ENCODE results near the gene RNASE1. TPM values are rescaled to one million over a fixed set of nuclear protein-coding genes. Genes with fewer than 3 reads are reported as not detected.

Gene RNASE1
- total and polyA plus RNA-seq, 3 experiments from 2014 or later: 3.5 to 4.3 TPM; not detected in 1

DNA sequence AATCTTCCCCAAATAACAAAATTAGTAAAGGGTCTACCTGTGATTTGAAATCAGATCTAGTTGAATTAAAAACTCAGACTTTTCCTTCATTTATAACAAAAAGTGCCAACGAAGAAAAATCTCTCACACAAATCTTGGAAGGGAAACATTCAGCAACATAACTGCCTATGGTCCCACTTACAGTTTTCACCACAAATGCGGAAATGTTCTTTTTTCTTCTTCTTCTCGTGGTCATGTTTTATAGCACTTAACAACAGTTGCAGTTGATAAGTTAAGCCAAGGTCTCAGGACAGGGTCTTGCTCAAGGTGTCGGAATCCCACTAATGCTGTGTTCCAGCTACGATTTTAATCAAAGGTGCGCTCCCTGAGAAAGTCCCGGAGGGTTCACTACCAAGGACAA, 11.5 kb downstream of the RNASE1 start:
- CTCF ChIA-PET: no interaction called here

DNA sequence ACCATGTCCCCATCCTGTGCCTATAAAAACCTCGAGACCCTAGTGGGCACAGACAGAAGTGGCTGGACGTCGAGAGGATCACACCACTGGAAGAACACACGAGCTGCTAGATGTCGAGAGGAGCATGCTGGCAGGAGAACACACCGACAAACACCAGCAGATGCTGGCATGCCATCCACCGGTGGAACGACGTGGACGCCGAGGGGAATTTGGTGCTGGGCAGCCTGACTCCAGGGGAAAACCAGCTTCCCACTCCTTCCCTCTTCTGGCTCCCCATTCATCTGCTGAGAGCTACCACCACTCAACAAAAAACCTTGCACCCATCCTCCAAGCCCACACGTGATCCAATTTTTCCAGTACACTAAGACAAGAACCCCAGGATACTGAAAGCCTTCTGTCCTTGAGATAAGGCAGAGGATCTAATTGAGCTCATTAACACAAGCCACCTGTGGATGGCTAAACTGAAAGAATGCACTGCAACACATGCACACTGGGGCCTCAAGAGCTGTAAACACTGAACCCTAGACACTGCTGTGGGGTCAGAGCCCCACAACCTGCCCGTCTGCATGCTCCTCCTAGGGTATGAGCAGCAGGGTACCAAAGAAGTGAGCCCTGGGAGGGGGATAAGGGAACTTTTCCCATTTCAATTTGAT, 12.1 kb downstream of the RNASE1 start:
- ChIA-PET CTCF (no interaction called here), POLR2A (interaction anchor here (0.6 kb wide), 1 partner anchor 623 kb away, joined by 6 read pairs; no protein-coding TSS in a partner anchor)
- peaks cover 0 to 1% (median 0%) of the 10 kb centered on the region in 3 donors for H3K4me1 Mint-ChIP-seq
- peaks cover 0 to 3% (median 0%) of the 10 kb centered on the region in 3 donors for H3K36me3 Mint-ChIP-seq
- H3K27me3 Mint-ChIP-seq: no peaks in the 10 kb centered on the region
- H3K27ac ChIP-seq (ENCODE audit: low read depth, low read length): no peak overlapping the region
- no peaks in the 10 kb centered on the region for H3K9me3 ChIP-seq (ENCODE audit: low read length)
- H3K27ac Mint-ChIP-seq: no peak overlapping the region
- no peaks in the 10 kb centered on the region for H3K4me1 ChIP-seq (ENCODE audit: insufficient read depth, low read length)
- no peaks in the 10 kb centered on the region for H3K27me3 ChIP-seq (ENCODE audit: insufficient read depth, low read length, poor library complexity, severe bottlenecking)
- H3K4me3 ChIP-seq (ENCODE audit: low read length): no peak overlapping the region
- H3K36me3 ChIP-seq (ENCODE audit: insufficient read depth, low read length): no peaks in the 10 kb centered on the region
- H3K4me3 Mint-ChIP-seq: no peak overlapping the region
- no peak for DNase-seq
- H3K9me3 Mint-ChIP-seq: no peaks in the 10 kb centered on the region

More for the DNA sequence above, 11.5 kb downstream of the RNASE1 start:
- Histone ChIP-seq H3K27me3 (ENCODE audit: insufficient read depth, low read length, poor library complexity, severe bottlenecking) (no peaks in the 10 kb centered on the region), H3K4me3 (ENCODE audit: low read length) (no peak overlapping the region), H3K27ac (ENCODE audit: low read depth, low read length) (no peak overlapping the region), H3K4me1 (ENCODE audit: insufficient read depth, low read length) (no peaks in the 10 kb centered on the region), H3K36me3 (ENCODE audit: insufficient read depth, low read length) (no peaks in the 10 kb centered on the region), H3K9me3 (ENCODE audit: low read length) (no peaks in the 10 kb centered on the region)
- DNase-seq: no peak
- no peaks in the 10 kb centered on the region for H3K27me3 Mint-ChIP-seq
- H3K4me3 Mint-ChIP-seq: no peak overlapping the region
- POLR2A ChIA-PET: interaction anchor here (0.6 kb wide), 1 partner anchor 622 kb away, joined by 6 read pairs; no protein-coding TSS in a partner anchor
- H3K36me3 Mint-ChIP-seq: peaks cover 0 to 3% (median 0%) of the 10 kb centered on the region in 3 donors
- no peak overlapping the region for H3K27ac Mint-ChIP-seq
- no peaks in the 10 kb centered on the region for H3K9me3 Mint-ChIP-seq
- H3K4me1 Mint-ChIP-seq: peaks cover 0 to 1% (median 0%) of the 10 kb centered on the region in 3 donors

GRCh38 chr14:20789230-20789813, 13.3 kb downstream of the RNASE1 start:
- Mint-ChIP-seq H3K4me3 (no peak overlapping the region), H3K27ac (no peak overlapping the region), H3K9me3 (no peaks in the 10 kb centered on the region), H3K36me3 (peaks cover 0 to 3% (median 0%) of the 10 kb centered on the region in 3 donors), H3K27me3 (no peaks in the 10 kb centered on the region), H3K4me1 (peaks cover 0 to 2% (median 1%) of the 10 kb centered on the region in 3 donors)
- no peaks in the 10 kb centered on the region for H3K36me3 ChIP-seq (ENCODE audit: insufficient read depth, low read length)
- no peak overlapping the region for H3K4me3 ChIP-seq (ENCODE audit: low read length)
- no peak overlapping the region for H3K27ac ChIP-seq (ENCODE audit: low read depth, low read length)
- CTCF ChIA-PET: no interaction called here
- H3K4me1 ChIP-seq (ENCODE audit: insufficient read depth, low read length): no peaks in the 10 kb centered on the region
- DNase-seq: no peak
- H3K27me3 ChIP-seq (ENCODE audit: insufficient read depth, low read length, poor library complexity, severe bottlenecking): no peaks in the 10 kb centered on the region
- no peaks in the 10 kb centered on the region for H3K9me3 ChIP-seq (ENCODE audit: low read length)
- POLR2A ChIA-PET: no interaction called here

DNA sequence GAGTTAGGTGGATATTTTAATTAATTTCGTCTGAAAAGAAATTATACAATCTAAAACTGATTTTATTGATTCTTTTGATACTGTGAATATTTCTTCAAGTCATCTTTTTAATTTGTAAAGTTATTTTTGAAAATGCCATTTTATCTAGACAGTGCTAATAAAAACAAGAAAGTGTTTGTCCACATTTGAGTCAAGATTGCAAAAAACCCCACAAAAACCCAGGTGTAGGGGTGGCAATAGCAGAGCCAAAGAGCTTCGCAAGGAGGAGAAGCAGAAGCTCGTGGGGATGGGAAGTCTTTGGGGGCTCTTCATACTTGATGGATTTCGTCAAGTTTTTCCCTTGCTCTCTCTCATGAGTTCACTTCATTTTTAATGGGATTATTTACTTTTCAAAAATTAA, 15.6 kb downstream of the RNASE1 start:
- Mint-ChIP-seq H3K4me1 (peaks cover 18 to 25% (median 20%) of the 10 kb centered on the region in 3 donors), H3K36me3 (peaks cover 0 to 3% (median 0%) of the 10 kb centered on the region in 3 donors), H3K27me3 (no peaks in the 10 kb centered on the region), H3K27ac (no peak overlapping the region), H3K4me3 (no peak overlapping the region), H3K9me3 (no peaks in the 10 kb centered on the region)
- DNase-seq: no peak
- CTCF ChIA-PET: no interaction called here
- Histone ChIP-seq H3K4me3 (ENCODE audit: low read length) (no peak overlapping the region), H3K27ac (ENCODE audit: low read depth, low read length) (no peak overlapping the region), H3K36me3 (ENCODE audit: insufficient read depth, low read length) (no peaks in the 10 kb centered on the region), H3K9me3 (ENCODE audit: low read length) (no peaks in the 10 kb centered on the region), H3K27me3 (ENCODE audit: insufficient read depth, low read length, poor library complexity, severe bottlenecking) (no peaks in the 10 kb centered on the region), H3K4me1 (ENCODE audit: insufficient read depth, low read length) (peaks cover 15% of the 10 kb centered on the region)
- POLR2A ChIA-PET: no interaction called here

GRCh38 chr14:20782280-20782890, 20.3 kb downstream of the RNASE1 start:
- H3K9me3 Mint-ChIP-seq: no peaks in the 10 kb centered on the region
- no peaks in the 10 kb centered on the region for H3K36me3 ChIP-seq (ENCODE audit: insufficient read depth, low read length)
- H3K27ac ChIP-seq (ENCODE audit: low read depth, low read length): no peak overlapping the region
- ChIA-PET CTCF (interaction anchor here (1.4 kb wide), 1 partner anchor 189 kb away, joined by 4 read pairs; no protein-coding TSS in a partner anchor), POLR2A (interaction anchor here (0.6 to 0.7 kb wide), 3 partner anchors 18 to 472 kb away, joined by 3 to 7 read pairs (median 3); no protein-coding TSS in a partner anchor)
- peaks cover 36% of the 10 kb centered on the region for H3K4me1 ChIP-seq (ENCODE audit: insufficient read depth, low read length)
- no peaks in the 10 kb centered on the region for H3K27me3 ChIP-seq (ENCODE audit: insufficient read depth, low read length, poor library complexity, severe bottlenecking)
- peak overlapping the region; percentile 59 to 88 (median 79) for H3K4me3 Mint-ChIP-seq
- H3K4me1 Mint-ChIP-seq: peaks cover 38 to 49% (median 41%) of the 10 kb centered on the region in 3 donors
- H3K9me3 ChIP-seq (ENCODE audit: low read length): no peaks in the 10 kb centered on the region
- no peaks in the 10 kb centered on the region for H3K27me3 Mint-ChIP-seq
- H3K4me3 ChIP-seq (ENCODE audit: low read length): peak overlapping the region; percentile 54
- peak overlapping the region; percentile 73 to 96 (median 94) for H3K27ac Mint-ChIP-seq
- no peaks in the 10 kb centered on the region for H3K36me3 Mint-ChIP-seq
- peak in 2 of 5 donors; percentile 12 to 36 for DNase-seq

DNA sequence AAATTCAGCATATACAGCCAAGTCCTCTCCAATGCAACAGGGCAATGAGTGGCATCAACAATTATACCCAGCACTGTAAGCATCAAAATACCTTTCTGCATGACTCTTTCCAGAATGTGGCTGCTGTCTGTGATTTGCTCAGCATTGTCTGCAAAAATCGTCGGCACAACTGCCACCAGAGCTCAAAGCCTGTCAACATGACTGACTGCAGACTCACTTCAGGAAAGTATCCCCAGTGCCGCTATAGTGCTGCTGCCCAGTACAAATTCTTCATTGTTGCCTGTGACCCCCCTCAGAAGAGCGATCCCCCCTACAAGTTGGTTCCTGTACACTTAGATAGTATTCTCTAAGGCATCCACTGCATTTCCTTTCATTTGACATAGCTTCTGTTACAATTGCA, 20.8 kb downstream of the RNASE1 start:
- peaks cover 0 to 1% (median 0%) of the 10 kb centered on the region in 3 donors for H3K36me3 Mint-ChIP-seq
- no peak for DNase-seq
- POLR2A ChIA-PET: interaction anchor here (0.6 to 0.7 kb wide), 2 partner anchors 18 to 473 kb away, joined by 3 read pairs; no protein-coding TSS in a partner anchor

GRCh38 chr14:20775901-20776300, 26.7 kb downstream of the RNASE1 start:
- CTCF ChIA-PET: no interaction called here
- Mint-ChIP-seq H3K27me3 (peaks cover 12 to 16% of the 10 kb centered on the region in 2 donors), H3K4me1 (peaks cover 9 to 13% (median 12%) of the 10 kb centered on the region in 3 donors)

More for the DNA sequence above, 20.8 kb downstream of the RNASE1 start:
- no peaks in the 10 kb centered on the region for H3K27me3 Mint-ChIP-seq
- peaks cover 38 to 49% (median 41%) of the 10 kb centered on the region in 3 donors for H3K4me1 Mint-ChIP-seq
- H3K9me3 Mint-ChIP-seq: no peaks in the 10 kb centered on the region
- Histone ChIP-seq H3K36me3 (ENCODE audit: insufficient read depth, low read length) (no peaks in the 10 kb centered on the region), H3K27ac (ENCODE audit: low read depth, low read length) (no peak overlapping the region), H3K4me3 (ENCODE audit: low read length) (peak overlapping the region; percentile 54), H3K27me3 (ENCODE audit: insufficient read depth, low read length, poor library complexity, severe bottlenecking) (no peaks in the 10 kb centered on the region), H3K9me3 (ENCODE audit: low read length) (no peaks in the 10 kb centered on the region), H3K4me1 (ENCODE audit: insufficient read depth, low read length) (peaks cover 36% of the 10 kb centered on the region)
- CTCF ChIA-PET: interaction anchor here (1.4 kb wide), 1 partner anchor 189 kb away, joined by 4 read pairs; no protein-coding TSS in a partner anchor
- peak overlapping the region; percentile 59 to 88 (median 79) for H3K4me3 Mint-ChIP-seq
- H3K27ac Mint-ChIP-seq: peak overlapping the region; percentile 73 to 96 (median 94)

GRCh38 chr14:20775043-20775442, 27.6 kb downstream of the RNASE1 start:
- H3K27me3 ChIP-seq (ENCODE audit: insufficient read depth, low read length, poor library complexity, severe bottlenecking): no peaks in the 10 kb centered on the region

More at GRCh38 chr14:20775901-20776300, 26.7 kb downstream of the RNASE1 start:
- no peaks in the 10 kb centered on the region for H3K36me3 ChIP-seq (ENCODE audit: insufficient read depth, low read length)
- H3K4me1 ChIP-seq (ENCODE audit: insufficient read depth, low read length): peaks cover 10% of the 10 kb centered on the region
- no peaks in the 10 kb centered on the region for H3K27me3 ChIP-seq (ENCODE audit: insufficient read depth, low read length, poor library complexity, severe bottlenecking)
- H3K36me3 Mint-ChIP-seq: peaks cover 0 to 1% (median 0%) of the 10 kb centered on the region in 3 donors
- no peak for DNase-seq
- H3K9me3 ChIP-seq (ENCODE audit: low read length): no peaks in the 10 kb centered on the region
- H3K4me3 Mint-ChIP-seq: no peak overlapping the region
- POLR2A ChIA-PET: no interaction called here
- H3K27ac ChIP-seq (ENCODE audit: low read depth, low read length): no peak overlapping the region
- no peaks in the 10 kb centered on the region for H3K9me3 Mint-ChIP-seq
- H3K27ac Mint-ChIP-seq: peak overlapping the region in 1 of 8 donors; percentile 25
- H3K4me3 ChIP-seq (ENCODE audit: low read length): no peak overlapping the region

More at GRCh38 chr14:20775043-20775442, 27.6 kb downstream of the RNASE1 start:
- CTCF ChIA-PET: no interaction called here
- Histone ChIP-seq H3K4me1 (ENCODE audit: insufficient read depth, low read length) (peaks cover 1% of the 10 kb centered on the region), H3K27ac (ENCODE audit: low read depth, low read length) (no peak overlapping the region), H3K36me3 (ENCODE audit: insufficient read depth, low read length) (no peaks in the 10 kb centered on the region), H3K9me3 (ENCODE audit: low read length) (no peaks in the 10 kb centered on the region), H3K4me3 (ENCODE audit: low read length) (no peak overlapping the region)
- no peak for DNase-seq
- Mint-ChIP-seq H3K9me3 (no peaks in the 10 kb centered on the region), H3K4me3 (no peak overlapping the region), H3K36me3 (peaks cover 0 to 1% (median 0%) of the 10 kb centered on the region in 3 donors), H3K27me3 (peaks cover 14 to 22% of the 10 kb centered on the region in 2 donors), H3K4me1 (peaks cover 3 to 4% (median 4%) of the 10 kb centered on the region in 3 donors), H3K27ac (no peak overlapping the region)
- POLR2A ChIA-PET: no interaction called here

All from CD8-positive, alpha-beta memory T cell (primary cell).